Measurements from ENCODE around the gene ACSM2A.
"Not testable (repeated sequence)": the region's sequence is repeated elsewhere in the genome, so short reads cannot be mapped to it uniquely, and the experiment has no call there.

ACSM2A gene

GRCh38 chr16:20451364-20451763 is at the start of gene ACSM2A:
ACSM2A (plus strand) TSS chr16:20451521; CDS start chr16:20460115, 8,594 bp downstream.
- not testable (repeated sequence) for DNase-seq

- no peak for DNase-seq
Measured at GRCh38 chr16:20402651-20403050, 48.7 kb upstream of the ACSM2A start.

GRCh38 chr16:20404637-20405036 is 46.7 kb upstream of the ACSM2A start, which contains the start of gene PDILT:
PDILT (minus strand) TSS chr16:20404737; CDS start chr16:20399300, 5,437 bp downstream.
- no peak for DNase-seq

- DNase-seq, result no peak
Measured at GRCh38 chr16:20409398-20410120, 41.8 kb upstream of the ACSM2A start, which contains the start of gene ACSM5. ACSM5 (plus strand) TSS chr16:20409534; CDS start chr16:20411485, 1,951 bp downstream.

GRCh38 chr16:20410121-20410723 is 41.1 kb upstream of the ACSM2A start:
- no peak for DNase-seq

- DNase-seq, result no peak
Measured at GRCh38 chr16:20411055-20411454, 40.3 kb upstream of the ACSM2A start.

GRCh38 chr16:20415541-20415940 is 35.8 kb upstream of the ACSM2A start:
- DNase-seq, result no peak

GRCh38 chr16:20419093-20419492 is 32.2 kb upstream of the ACSM2A start:
- DNase-seq, result not testable (repeated sequence)

- not testable (repeated sequence) for DNase-seq
Measured at GRCh38 chr16:20421748-20422147, 29.6 kb upstream of the ACSM2A start.

GRCh38 chr16:20423772-20424128 is 27.6 kb upstream of the ACSM2A start:
- DNase-seq, result not testable (repeated sequence)

- no peak for DNase-seq
Measured at GRCh38 chr16:20424129-20424866, 27.0 kb upstream of the ACSM2A start.

GRCh38 chr16:20427401-20427797 is 23.9 kb upstream of the ACSM2A start:
- DNase-seq, result not testable (repeated sequence)

GRCh38 chr16:20429499-20429898 is 21.8 kb upstream of the ACSM2A start:
- DNase-seq, result not testable (repeated sequence)

GRCh38 chr16:20430480-20430879 is 20.8 kb upstream of the ACSM2A start:
- DNase-seq, result not testable (repeated sequence)

- DNase-seq, result no peak
Measured at GRCh38 chr16:20430948-20431347, 20.4 kb upstream of the ACSM2A start.

GRCh38 chr16:20438950-20439349 is 12.4 kb upstream of the ACSM2A start:
- not testable (repeated sequence) for DNase-seq

GRCh38 chr16:20439820-20440231 is 11.5 kb upstream of the ACSM2A start:
- DNase-seq, result not testable (repeated sequence)

- DNase-seq, result not testable (repeated sequence)
Measured at GRCh38 chr16:20440731-20441130, 10.6 kb upstream of the ACSM2A start.

GRCh38 chr16:20441191-20441590 is 10.1 kb upstream of the ACSM2A start:
- no peak for DNase-seq

- not testable (repeated sequence) for DNase-seq
Measured at GRCh38 chr16:20441859-20442258, 9.5 kb upstream of the ACSM2A start.

GRCh38 chr16:20446652-20447393 is 4.5 kb upstream of the ACSM2A start:
- not testable (repeated sequence) for DNase-seq

GRCh38 chr16:20453633-20454032 is 2.3 kb downstream of the ACSM2A start:
- DNase-seq, result not testable (repeated sequence)

GRCh38 chr16:20459227-20459626 is 7.9 kb downstream of the ACSM2A start:
- DNase-seq, result not testable (repeated sequence)

All from HCEC 1CT (cell line).